CD14-positive monocyte (primary cell): ENCODE measurements around the gene NSUN7. TPM values are rescaled to one million over a fixed set of nuclear protein-coding genes. Genes with fewer than 3 reads are reported as not detected.

Experiments used
- DNase-seq, 3 donors: peaks; one replicate each; pipeline ENCODE4 v3.0.0-alpha.2; 2011 to 2022
- H2AFZ ChIP-seq: 2 replicates; pipeline ENCODE4 v1.6.0; 2012; ENCODE audit warnings: mild to moderate bottlenecking, low read depth, low read length, inconsistent platforms; ENCODE audit not compliant: insufficient read depth, poor library complexity, severe bottlenecking
- H3K27ac ChIP-seq, 2 donors: 1 replicate in 1 of 2; 2 replicates in 1 of 2; pipeline ENCODE4 v1.5.1; 2012 to 2013; ENCODE audit warnings: low read length in 2 of 2, control low read depth in 1 of 2, inconsistent platforms in 1 of 2, low read depth in 1 of 2, mild to moderate bottlenecking in 1 of 2
- H3K27me3 ChIP-seq, 2 donors: one replicate each; pipeline versions ENCODE4 v1.6.0 to v1.6.1; 2011 to 2013; ENCODE audit warnings: low read length in 2 of 2; ENCODE audit not compliant: control insufficient read depth in 2 of 2, insufficient read depth in 2 of 2
- H3K36me3 ChIP-seq, 2 donors: replicated peaks in 1 of 2; 1 replicate in 1 of 2; 2 replicates in 1 of 2; pipeline versions ENCODE4 v1.5.1 to v1.6.1; 2012 to 2013; ENCODE audit warnings: low read length in 2 of 2, control low read depth in 1 of 2, inconsistent platforms in 1 of 2, mild to moderate bottlenecking in 1 of 2; ENCODE audit not compliant: insufficient read depth in 2 of 2, control insufficient read depth in 1 of 2
- H3K4me1 ChIP-seq, 2 donors: 1 replicate in 1 of 2; 2 replicates in 1 of 2; pipeline versions ENCODE4 v1.5.1 to v1.6.1; 2012 to 2013; ENCODE audit warnings: low read length in 2 of 2, control low read depth in 1 of 2, inconsistent platforms in 1 of 2, mild to moderate bottlenecking in 1 of 2, moderate library complexity in 1 of 2; ENCODE audit not compliant: insufficient read depth in 2 of 2, control insufficient read depth in 1 of 2
- H3K4me2 ChIP-seq: replicated peaks from 2 replicates; pipeline ENCODE3; 2012; ENCODE audit warnings: low read length, moderate library complexity, mild to moderate bottlenecking; ENCODE audit not compliant: poor library complexity, severe bottlenecking; ENCODE audit errors: extremely low read depth
- H3K4me3 ChIP-seq, 3 experiments: fragments of 200-600 bp in 1 of 3; sonication (generic) in 1 of 3; replicated peaks in 1 of 3; 1 replicate in 2 of 3; 2 replicates in 1 of 3; pipeline ENCODE4 v1.5.1; 2011 to 2013; ENCODE audit warnings: low read length in 3 of 3, mild to moderate bottlenecking in 3 of 3, control low read depth in 2 of 3, low read depth in 2 of 3, inconsistent platforms in 1 of 3, moderate library complexity in 1 of 3
- H3K79me2 ChIP-seq: 2 replicates; pipeline ENCODE4 v1.6.0; 2012; ENCODE audit warnings: mild to moderate bottlenecking, control low read depth, inconsistent platforms, low read length, moderate library complexity; ENCODE audit not compliant: insufficient read depth
- H3K9ac ChIP-seq: 2 replicates; pipeline ENCODE4 v1.6.0; 2017; ENCODE audit warnings: low read length, mild to moderate bottlenecking; ENCODE audit not compliant: insufficient read depth, poor library complexity, severe bottlenecking
- H3K9me3 ChIP-seq, 2 donors: replicated peaks in 1 of 2; 1 replicate in 1 of 2; 2 replicates in 1 of 2; pipeline versions ENCODE4 v1.5.1 to v1.6.1; 2012 to 2013; ENCODE audit warnings: low read length in 2 of 2, control low read depth in 1 of 2; ENCODE audit not compliant: control insufficient read depth in 1 of 2, insufficient read depth in 1 of 2
- H4K20me1 ChIP-seq: 2 replicates; pipeline ENCODE4 v1.6.0; 2012; ENCODE audit warnings: mild to moderate bottlenecking, low read length, control low read depth, moderate library complexity; ENCODE audit not compliant: insufficient read depth
- H3K27ac Mint-ChIP-seq, 7 donors: one replicate each; pipeline ENCODE4 v1.8.0; 2020; ENCODE audit warnings: mild to moderate bottlenecking in 7 of 7, mixed read lengths in 7 of 7, moderate library complexity in 6 of 7, inconsistent platforms in 2 of 7
- H3K27me3 Mint-ChIP-seq, 3 donors: one replicate each; pipeline ENCODE4 v1.8.0; 2021 to 2022; ENCODE audit warnings: low read depth in 3 of 3, mild to moderate bottlenecking in 3 of 3, mixed read lengths in 3 of 3, moderate library complexity in 3 of 3, inconsistent platforms in 1 of 3
- H3K36me3 Mint-ChIP-seq, 2 donors: one replicate each; pipeline ENCODE4 v1.8.0; 2020; ENCODE audit warnings: mixed read lengths in 2 of 2, inconsistent platforms in 1 of 2, mild to moderate bottlenecking in 1 of 2
- H3K4me1 Mint-ChIP-seq: one replicate; pipeline ENCODE4 v1.8.0; 2020; ENCODE audit warnings: mild to moderate bottlenecking, mixed read lengths
- H3K4me3 Mint-ChIP-seq, 2 donors: one replicate each; pipeline ENCODE4 v1.8.0; 2020; ENCODE audit warnings: mild to moderate bottlenecking in 2 of 2, mixed read lengths in 2 of 2, moderate library complexity in 1 of 2
- H3K9me3 Mint-ChIP-seq, 7 donors: one replicate each; pipeline ENCODE4 v1.8.0; 2020 to 2022; ENCODE audit warnings: mixed read lengths in 7 of 7, mild to moderate bottlenecking in 6 of 7, moderate library complexity in 6 of 7, inconsistent platforms in 2 of 7
- CTCF ChIP-seq: fragments of 200-600 bp; IDR thresholded peaks from one replicate; pipeline ENCODE4 v1.8.0; 2022; ENCODE audit warnings: antibody characterized with exemption, mild to moderate bottlenecking
- WGBS: methylation state at CpG from one replicate; pipeline ENCODE4 v1.1.5; 2013; ENCODE audit warnings: missing lambda C conversion rate; ENCODE audit not compliant: insufficient coverage; 5-methylcytosine and 5-hydroxymethylcytosine counted together
- intact Hi-C, 2 donors: fragments of 100-400 bp; cut with micrococcal nuclease; formaldehyde crosslinking; loops; one replicate each; pipeline versions ENCODE4 v1.15.0 to v1.15.1; 2023
- polyA plus RNA-seq, 3 donors: library from polyadenylated mRNA; depleted of rRNA in 1 of 3; unstranded in 2 of 3; stranded (reverse) in 1 of 3; fragments of 300-500 nt in 2 of 3; fragments of >200 nt in 1 of 3; fragmentation: Illumina TruSeq in 2 of 3; gene quantifications; 1 replicate in 2 of 3; 2 replicates in 1 of 3; pipeline ENCODE4 v1.2.3, GENCODE V29; 2012 to 2021

Gene NSUN7
- polyA plus RNA-seq, 3 donors = 0.21 to 0.62 (median 0.57) TPM

- Histone ChIP-seq H2AFZ (peak overlapping the region; percentile 46), H3K79me2 (no peaks in the 10 kb centered on the region), H3K27me3 (no peaks in the 10 kb centered on the region), H3K9ac (no peak overlapping the region), H3K27ac (no peak overlapping the region), H4K20me1 (no peaks in the 10 kb centered on the region), H3K4me2 (peak overlapping the region; percentile 26), H3K4me1 (peaks cover 9 to 12% of the 10 kb centered on the region in 2 donors), H3K9me3 (no peaks in the 10 kb centered on the region), H3K4me3 (no peak overlapping the region), H3K36me3 (no peaks in the 10 kb centered on the region)
- 17% methylated on average over 1 of the region's 4 CpGs for WGBS
- H3K4me3 Mint-ChIP-seq = peak overlapping the region in 1 of 2 donors; percentile 59
- intact Hi-C loops = no loop called here
- H3K36me3 Mint-ChIP-seq = peaks cover 0 to 19% of the 10 kb centered on the region in 2 donors
- H3K27ac Mint-ChIP-seq = peak overlapping the region in 6 of 7 donors; percentile 3 to 79 (median 51)
- peaks cover 14% of the 10 kb centered on the region for H3K4me1 Mint-ChIP-seq
- no peak for TF ChIP-seq CTCF
- peaks cover 0 to 3% (median 0%) of the 10 kb centered on the region in 7 donors for H3K9me3 Mint-ChIP-seq
- H3K27me3 Mint-ChIP-seq = peaks cover 0 to 2% (median under 1%) of the 10 kb centered on the region in 3 donors
- peak; percentile 43 to 64 (median 51) for DNase-seq
These were observed 79.8 kb downstream of the NSUN7 start for GRCh38 chr4:40829586-40829985.

GRCh38 chr4:40831146-40831907 lies 81.6 kb downstream of the NSUN7 start:
- peaks cover 14% of the 10 kb centered on the region for H3K4me1 Mint-ChIP-seq
- H3K36me3 Mint-ChIP-seq = peaks cover 0 to 20% of the 10 kb centered on the region in 2 donors
- H3K27ac Mint-ChIP-seq = no peak overlapping the region
- Histone ChIP-seq H3K9ac (no peak overlapping the region), H3K27me3 (no peaks in the 10 kb centered on the region), H4K20me1 (no peaks in the 10 kb centered on the region), H3K79me2 (no peaks in the 10 kb centered on the region), H3K4me2 (no peak overlapping the region), H2AFZ (no peak overlapping the region), H3K36me3 (no peaks in the 10 kb centered on the region), H3K4me3 (no peak overlapping the region), H3K9me3 (no peaks in the 10 kb centered on the region), H3K4me1 (peaks cover 9 to 12% of the 10 kb centered on the region in 2 donors), H3K27ac (no peak overlapping the region)
- no peak overlapping the region for H3K4me3 Mint-ChIP-seq
- no peak for DNase-seq
- over 99% methylated on average over 17 of the region's 18 CpGs for WGBS
- intact Hi-C loops = no loop called here
- TF ChIP-seq CTCF = no peak
- H3K9me3 Mint-ChIP-seq = peaks cover 0 to 3% (median 0%) of the 10 kb centered on the region in 7 donors
- peaks cover 0 to 3% (median 2%) of the 10 kb centered on the region in 3 donors for H3K27me3 Mint-ChIP-seq
